CD14-positive monocyte (primary cell): ENCODE results near the gene LMX1B. TPM values are rescaled to one million over a fixed set of nuclear protein-coding genes. Genes with fewer than 3 reads are reported as not detected.

Experiments
- DNase-seq, 3 donors: peaks; one replicate each; pipeline ENCODE4 v3.0.0-alpha.2; 2011 to 2022
- H2AFZ ChIP-seq: 2 replicates; pipeline ENCODE4 v1.6.0; 2012; ENCODE audit warnings: mild to moderate bottlenecking, low read depth, low read length, inconsistent platforms; ENCODE audit not compliant: insufficient read depth, poor library complexity, severe bottlenecking
- H3K27ac ChIP-seq, 2 donors: 1 replicate in 1 of 2; 2 replicates in 1 of 2; pipeline ENCODE4 v1.5.1; 2012 to 2013; ENCODE audit warnings: low read length in 2 of 2, control low read depth in 1 of 2, inconsistent platforms in 1 of 2, low read depth in 1 of 2, mild to moderate bottlenecking in 1 of 2
- H3K27me3 ChIP-seq, 2 donors: one replicate each; pipeline versions ENCODE4 v1.6.0 to v1.6.1; 2011 to 2013; ENCODE audit warnings: low read length in 2 of 2; ENCODE audit not compliant: control insufficient read depth in 2 of 2, insufficient read depth in 2 of 2
- H3K36me3 ChIP-seq, 2 donors: replicated peaks in 1 of 2; 1 replicate in 1 of 2; 2 replicates in 1 of 2; pipeline versions ENCODE4 v1.5.1 to v1.6.1; 2012 to 2013; ENCODE audit warnings: low read length in 2 of 2, control low read depth in 1 of 2, inconsistent platforms in 1 of 2, mild to moderate bottlenecking in 1 of 2; ENCODE audit not compliant: insufficient read depth in 2 of 2, control insufficient read depth in 1 of 2
- H3K4me1 ChIP-seq, 2 donors: 1 replicate in 1 of 2; 2 replicates in 1 of 2; pipeline versions ENCODE4 v1.5.1 to v1.6.1; 2012 to 2013; ENCODE audit warnings: low read length in 2 of 2, control low read depth in 1 of 2, inconsistent platforms in 1 of 2, mild to moderate bottlenecking in 1 of 2, moderate library complexity in 1 of 2; ENCODE audit not compliant: insufficient read depth in 2 of 2, control insufficient read depth in 1 of 2
- H3K4me2 ChIP-seq: replicated peaks from 2 replicates; pipeline ENCODE3; 2012; ENCODE audit warnings: low read length, moderate library complexity, mild to moderate bottlenecking; ENCODE audit not compliant: poor library complexity, severe bottlenecking; ENCODE audit errors: extremely low read depth
- H3K4me3 ChIP-seq, 3 experiments: fragments of 200-600 bp in 1 of 3; sonication (generic) in 1 of 3; replicated peaks in 1 of 3; 1 replicate in 2 of 3; 2 replicates in 1 of 3; pipeline ENCODE4 v1.5.1; 2011 to 2013; ENCODE audit warnings: low read length in 3 of 3, mild to moderate bottlenecking in 3 of 3, control low read depth in 2 of 3, low read depth in 2 of 3, inconsistent platforms in 1 of 3, moderate library complexity in 1 of 3
- H3K79me2 ChIP-seq: 2 replicates; pipeline ENCODE4 v1.6.0; 2012; ENCODE audit warnings: mild to moderate bottlenecking, control low read depth, inconsistent platforms, low read length, moderate library complexity; ENCODE audit not compliant: insufficient read depth
- H3K9ac ChIP-seq: 2 replicates; pipeline ENCODE4 v1.6.0; 2017; ENCODE audit warnings: low read length, mild to moderate bottlenecking; ENCODE audit not compliant: insufficient read depth, poor library complexity, severe bottlenecking
- H3K9me3 ChIP-seq, 2 donors: replicated peaks in 1 of 2; 1 replicate in 1 of 2; 2 replicates in 1 of 2; pipeline versions ENCODE4 v1.5.1 to v1.6.1; 2012 to 2013; ENCODE audit warnings: low read length in 2 of 2, control low read depth in 1 of 2; ENCODE audit not compliant: control insufficient read depth in 1 of 2, insufficient read depth in 1 of 2
- H4K20me1 ChIP-seq: 2 replicates; pipeline ENCODE4 v1.6.0; 2012; ENCODE audit warnings: mild to moderate bottlenecking, low read length, control low read depth, moderate library complexity; ENCODE audit not compliant: insufficient read depth
- H3K27ac Mint-ChIP-seq, 7 donors: one replicate each; pipeline ENCODE4 v1.8.0; 2020; ENCODE audit warnings: mild to moderate bottlenecking in 7 of 7, mixed read lengths in 7 of 7, moderate library complexity in 6 of 7, inconsistent platforms in 2 of 7
- H3K27me3 Mint-ChIP-seq, 3 donors: one replicate each; pipeline ENCODE4 v1.8.0; 2021 to 2022; ENCODE audit warnings: low read depth in 3 of 3, mild to moderate bottlenecking in 3 of 3, mixed read lengths in 3 of 3, moderate library complexity in 3 of 3, inconsistent platforms in 1 of 3
- H3K36me3 Mint-ChIP-seq, 2 donors: one replicate each; pipeline ENCODE4 v1.8.0; 2020; ENCODE audit warnings: mixed read lengths in 2 of 2, inconsistent platforms in 1 of 2, mild to moderate bottlenecking in 1 of 2
- H3K4me1 Mint-ChIP-seq: one replicate; pipeline ENCODE4 v1.8.0; 2020; ENCODE audit warnings: mild to moderate bottlenecking, mixed read lengths
- H3K4me3 Mint-ChIP-seq, 2 donors: one replicate each; pipeline ENCODE4 v1.8.0; 2020; ENCODE audit warnings: mild to moderate bottlenecking in 2 of 2, mixed read lengths in 2 of 2, moderate library complexity in 1 of 2
- H3K9me3 Mint-ChIP-seq, 7 donors: one replicate each; pipeline ENCODE4 v1.8.0; 2020 to 2022; ENCODE audit warnings: mixed read lengths in 7 of 7, mild to moderate bottlenecking in 6 of 7, moderate library complexity in 6 of 7, inconsistent platforms in 2 of 7
- CTCF ChIP-seq: fragments of 200-600 bp; IDR thresholded peaks from one replicate; pipeline ENCODE4 v1.8.0; 2022; ENCODE audit warnings: antibody characterized with exemption, mild to moderate bottlenecking
- WGBS: methylation state at CpG from one replicate; pipeline ENCODE4 v1.1.5; 2013; ENCODE audit warnings: missing lambda C conversion rate; ENCODE audit not compliant: insufficient coverage; 5-methylcytosine and 5-hydroxymethylcytosine counted together
- intact Hi-C, 2 donors: fragments of 100-400 bp; cut with micrococcal nuclease; formaldehyde crosslinking; loops; one replicate each; pipeline versions ENCODE4 v1.15.0 to v1.15.1; 2023
- polyA plus RNA-seq, 3 donors: library from polyadenylated mRNA; depleted of rRNA in 1 of 3; unstranded in 2 of 3; stranded (reverse) in 1 of 3; fragments of 300-500 nt in 2 of 3; fragments of >200 nt in 1 of 3; fragmentation: Illumina TruSeq in 2 of 3; gene quantifications; 1 replicate in 2 of 3; 2 replicates in 1 of 3; pipeline ENCODE4 v1.2.3, GENCODE V29; 2012 to 2021

LMX1B gene
- polyA plus RNA-seq, 3 donors: not detected

GRCh38 chr9:126643945-126644527 lies 30.3 kb downstream of the LMX1B start:
- Histone ChIP-seq H4K20me1 (no peaks in the 10 kb centered on the region), H3K9ac (no peak overlapping the region), H3K4me1 (no peaks in the 10 kb centered on the region), H3K4me2 (no peak overlapping the region), H3K4me3 (no peak overlapping the region), H3K27me3 (peaks cover 2 to 79% of the 10 kb centered on the region in 2 donors), H3K36me3 (no peaks in the 10 kb centered on the region), H3K27ac (no peak overlapping the region), H2AFZ (no peak overlapping the region), H3K79me2 (no peaks in the 10 kb centered on the region), H3K9me3 (no peaks in the 10 kb centered on the region)
- no peak overlapping the region for H3K27ac Mint-ChIP-seq
- 38% methylated on average over 7 of the region's 16 CpGs for WGBS
- no peaks in the 10 kb centered on the region for H3K36me3 Mint-ChIP-seq
- no peak for DNase-seq
- no peaks in the 10 kb centered on the region for H3K4me1 Mint-ChIP-seq
- H3K4me3 Mint-ChIP-seq: peak overlapping the region in 1 of 2 donors; percentile 36
- no peak for TF ChIP-seq CTCF
- peaks cover 0 to 3% (median 0%) of the 10 kb centered on the region in 7 donors for H3K9me3 Mint-ChIP-seq
- peaks cover 61 to 86% (median 61%) of the 10 kb centered on the region in 3 donors for H3K27me3 Mint-ChIP-seq
- intact Hi-C loops: no loop called here

DNA sequence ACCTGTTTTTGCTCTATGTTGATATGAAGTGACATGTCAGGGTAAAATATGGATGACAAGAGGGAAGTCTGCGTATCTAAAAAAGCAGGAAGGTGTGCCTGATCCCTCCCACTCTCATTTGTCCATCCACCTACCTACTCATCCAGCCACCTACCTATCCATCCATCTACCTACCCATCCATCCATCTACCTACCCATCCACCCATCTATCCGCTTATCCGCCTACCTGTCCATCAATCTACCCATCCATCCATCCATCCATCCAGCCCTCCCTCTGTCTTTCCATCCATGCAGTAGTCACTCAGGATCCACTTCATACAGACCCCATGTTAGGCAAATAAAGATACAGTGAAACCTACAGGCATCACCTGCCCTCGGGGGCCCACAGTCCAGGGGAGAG lies 32.4 kb downstream of the LMX1B start:
- 61% methylated on average over 3 of the region's 4 CpGs for WGBS
- H3K4me1 ChIP-seq: no peaks in the 10 kb centered on the region
- no peak for TF ChIP-seq CTCF
- H3K27ac Mint-ChIP-seq: peak overlapping the region in 1 of 7 donors; percentile 44
- H3K9ac ChIP-seq: no peak overlapping the region
- no peak overlapping the region for H3K4me3 ChIP-seq
- no peaks in the 10 kb centered on the region for H4K20me1 ChIP-seq
- H3K79me2 ChIP-seq: no peaks in the 10 kb centered on the region
- no peaks in the 10 kb centered on the region for H3K9me3 ChIP-seq
- no peaks in the 10 kb centered on the region for H3K36me3 ChIP-seq
- peaks cover 0 to 80% of the 10 kb centered on the region in 2 donors for H3K27me3 ChIP-seq
- no peaks in the 10 kb centered on the region for H3K36me3 Mint-ChIP-seq
- no peak overlapping the region for H3K4me2 ChIP-seq
- no peak overlapping the region for H3K27ac ChIP-seq
- no peaks in the 10 kb centered on the region for H3K4me1 Mint-ChIP-seq
- no peak overlapping the region for H2AFZ ChIP-seq
- intact Hi-C loops: no loop called here
- H3K27me3 Mint-ChIP-seq: peaks cover 66 to 89% (median 70%) of the 10 kb centered on the region in 3 donors
- peak overlapping the region in 1 of 2 donors; percentile 52 for H3K4me3 Mint-ChIP-seq
- DNase-seq: no peak
- H3K9me3 Mint-ChIP-seq: peaks cover 0 to 5% (median 0%) of the 10 kb centered on the region in 7 donors
